SK-N-SH (cell line): ENCODE results near the gene TSHB. TPM values are rescaled to one million over a fixed set of nuclear protein-coding genes. Genes with fewer than 3 reads are reported as not detected.

Source experiments
- CTCF ChIA-PET: fragments of 300-600, 350-600 bp; formaldehyde crosslinking; extraction: SDS; loops from one replicate; lab custom pipeline; 2021; lab: Yijun Ruan, JAX
- POLR2A ChIA-PET: fragments of 350-600 bp; sonication (Branson Sonifier 250); formaldehyde crosslinking; extraction: SDS; loops from one replicate; lab custom pipeline; 2020; ENCODE audit warnings: antibody characterized with exemption, inconsistent platforms; lab: Yijun Ruan, JAX
- DNase-seq: peaks from one replicate; pipeline ENCODE4 v3.0.0; 2012
- H2AFZ ChIP-seq: fragments of 200-600 bp; sonication (generic); 2 replicates; pipeline ENCODE4 v1.8.1; 2016; ENCODE audit warnings: antibody characterized with exemption, mild to moderate bottlenecking, low read depth
- H3F3A ChIP-seq: fragments of 200-600 bp; sonication (generic); replicated peaks from 2 replicates; pipeline ENCODE3; 2016; ENCODE audit warnings: antibody characterized with exemption, mild to moderate bottlenecking; ENCODE audit not compliant: insufficient read depth
- H3K27ac ChIP-seq, 2 experiments: fragments of 200-500 bp in 1 of 2; fragments of 200-600 bp in 1 of 2; sonication (Bioruptor generic) in 1 of 2; sonication (generic), shearing (Covaris generic) in 1 of 2; 2 replicates each; pipeline versions ENCODE4 v1.5.1 to v1.6.1; 2014 to 2016; ENCODE audit warnings: low read depth in 2 of 2, inconsistent platforms in 1 of 2, low read length in 1 of 2, mild to moderate bottlenecking in 1 of 2, mixed read lengths in 1 of 2
- H3K27me3 ChIP-seq: fragments of 200-600 bp; sonication (generic), shearing (Covaris generic); 2 replicates; pipeline ENCODE4 v1.6.1; 2016; ENCODE audit warnings: mixed run types; ENCODE audit not compliant: insufficient read depth
- H3K36me3 ChIP-seq, 2 experiments: fragments of 200-500 bp in 1 of 2; fragments of 200-600 bp in 1 of 2; sonication (Bioruptor generic) in 1 of 2; sonication (generic) in 1 of 2; replicated peaks in 1 of 2; 2 replicates each; pipeline versions ENCODE3 to v1.5.1; 2014 to 2016; ENCODE audit warnings: low read length in 1 of 2, mild to moderate bottlenecking in 1 of 2; ENCODE audit not compliant: insufficient read depth in 2 of 2, control insufficient read depth in 1 of 2
- H3K4me1 ChIP-seq, 2 experiments: fragments of 200-500 bp in 1 of 2; fragments of 200-600 bp in 1 of 2; sonication (Bioruptor generic) in 1 of 2; sonication (generic), shearing (Covaris generic) in 1 of 2; 2 replicates each; pipeline versions ENCODE4 v1.5.1 to v1.6.1; 2014 to 2016; ENCODE audit warnings: low read depth in 1 of 2, low read length in 1 of 2, mixed run types in 1 of 2; ENCODE audit not compliant: insufficient read depth in 2 of 2, control insufficient read depth in 1 of 2
- H3K4me2 ChIP-seq: fragments of 200-600 bp; sonication (generic), shearing (Covaris generic); 2 replicates; pipeline ENCODE4 v1.6.1; 2017; ENCODE audit warnings: mixed run types
- H3K4me3 ChIP-seq, 2 experiments: fragments of 200-500 bp in 1 of 2; fragments of 200-600 bp in 1 of 2; sonication (Bioruptor generic) in 1 of 2; sonication (generic), shearing (Covaris generic) in 1 of 2; 2 replicates each; pipeline versions ENCODE4 v1.5.1 to v1.8.1; 2014 to 2016; ENCODE audit warnings: low read depth in 2 of 2, inconsistent platforms in 1 of 2, low read length in 1 of 2, mild to moderate bottlenecking in 1 of 2, mixed read lengths in 1 of 2, moderate library complexity in 1 of 2
- H3K79me2 ChIP-seq: fragments of 200-600 bp; sonication (generic); 2 replicates; pipeline ENCODE4 v1.8.1; 2017; ENCODE audit warnings: mild to moderate bottlenecking; ENCODE audit not compliant: insufficient read depth
- H3K9ac ChIP-seq: fragments of 200-600 bp; sonication (generic); 2 replicates; pipeline ENCODE4 v1.6.1; 2017; ENCODE audit warnings: mixed run types
- H3K9me2 ChIP-seq: fragments of 200-600 bp; sonication (generic); 2 replicates; pipeline ENCODE4 v1.6.1; 2017; ENCODE audit warnings: mixed run types
- H3K9me3 ChIP-seq: fragments of 200-600 bp; sonication (generic); 2 replicates; pipeline ENCODE4 v1.6.1; 2017; ENCODE audit warnings: mixed run types, mild to moderate bottlenecking, moderate library complexity
- H4K20me1 ChIP-seq: fragments of 200-600 bp; sonication (generic); 2 replicates; pipeline ENCODE4 v1.6.1; 2017; ENCODE audit warnings: mild to moderate bottlenecking, mixed run types; ENCODE audit not compliant: insufficient read depth
- CHD2 ChIP-seq: fragments of 150-350 bp; IDR thresholded peaks from 2 replicates; pipeline ENCODE4 v1.6.1; 2018; ENCODE audit warnings: low read length; ENCODE audit not compliant: partially characterized antibody
- GABPA ChIP-seq: IDR thresholded peaks from 2 replicates; pipeline ENCODE4 v1.4.0; 2012; ENCODE audit warnings: low read depth, mild to moderate bottlenecking
- JUND ChIP-seq: IDR thresholded peaks from 2 replicates; pipeline ENCODE4 v1.4.0; 2012
- SIN3A ChIP-seq: IDR thresholded peaks from 2 replicates; pipeline ENCODE4 v1.6.1; 2012; ENCODE audit warnings: low read depth, mild to moderate bottlenecking, low read length, moderate library complexity, borderline replicate concordance
- TAF1 ChIP-seq: IDR thresholded peaks from 2 replicates; pipeline ENCODE4 v1.6.1; 2012; ENCODE audit warnings: low read depth, mild to moderate bottlenecking, low read length, moderate library complexity, borderline replicate concordance
- WGBS: methylation state at CpG from one replicate; pipeline ENCODE4 v1.1.6; 2017; ENCODE audit warnings: low lambda C conversion rate; 5-methylcytosine and 5-hydroxymethylcytosine counted together
- polyA plus RNA-seq, 3 experiments: library from polyadenylated mRNA; depleted of rRNA; stranded (reverse); fragments of >200 nt; gene quantifications; 2 replicates each; pipeline ENCODE4 v1.2.3, GENCODE V29; 2012
- TF ChIP-seq, protein P1 (sequence below): fragments of 150-350 bp; IDR thresholded peaks from 2 replicates; pipeline ENCODE4 v1.6.1; 2016; ENCODE audit warnings: mild to moderate bottlenecking, low read depth, low read length
- TF ChIP-seq, protein P2 (sequence below): IDR thresholded peaks from 2 replicates; pipeline ENCODE4; 2012

TSHB gene
- polyA plus RNA-seq, 1 of the 3 experiments (the other 2 are of a cell fraction) = not detected

DNA sequence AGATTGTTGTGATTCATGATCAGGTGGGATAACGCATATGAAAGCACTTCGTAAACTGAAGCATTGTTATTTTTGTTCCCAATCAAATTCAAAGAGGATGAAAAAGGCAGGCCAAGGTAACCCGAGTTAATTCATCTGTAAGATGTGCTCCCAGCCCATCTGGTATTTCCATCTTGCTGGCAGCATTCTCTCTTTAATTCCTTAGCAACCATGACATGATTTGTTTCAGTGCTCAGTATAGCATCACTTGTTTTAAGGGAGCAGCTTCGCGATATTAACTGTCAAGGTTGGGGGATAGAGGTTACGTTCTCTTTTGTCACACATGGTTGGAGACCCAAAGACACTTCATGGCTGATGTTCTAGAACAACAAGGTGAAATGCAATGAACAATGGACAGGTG lies 53.3 kb downstream of the TSHB start:
- H3K79me2 ChIP-seq = no peaks in the 10 kb centered on the region
- no peak for DNase-seq
- ChIA-PET CTCF (interaction anchor here (1.9 to 3.8 kb wide), 2 partner anchors 26 to 30 kb away, joined by 5 to 15 read pairs; no protein-coding TSS in a partner anchor), POLR2A (no interaction called here)
- H4K20me1 ChIP-seq = no peaks in the 10 kb centered on the region
- H3K9ac ChIP-seq = no peak overlapping the region
- H3K36me3 ChIP-seq = no peaks in the 10 kb centered on the region
- peaks cover 0 to 10% of the 10 kb centered on the region in 2 experiments; a peak in 2 of 4 replicates for H3K4me1 ChIP-seq
- no peak overlapping the region for H3K4me3 ChIP-seq
- H2AFZ ChIP-seq = no peak overlapping the region
- no peaks in the 10 kb centered on the region for H3K27me3 ChIP-seq
- H3K9me3 ChIP-seq = no peaks in the 10 kb centered on the region
- TF ChIP-seq, protein P1, sequence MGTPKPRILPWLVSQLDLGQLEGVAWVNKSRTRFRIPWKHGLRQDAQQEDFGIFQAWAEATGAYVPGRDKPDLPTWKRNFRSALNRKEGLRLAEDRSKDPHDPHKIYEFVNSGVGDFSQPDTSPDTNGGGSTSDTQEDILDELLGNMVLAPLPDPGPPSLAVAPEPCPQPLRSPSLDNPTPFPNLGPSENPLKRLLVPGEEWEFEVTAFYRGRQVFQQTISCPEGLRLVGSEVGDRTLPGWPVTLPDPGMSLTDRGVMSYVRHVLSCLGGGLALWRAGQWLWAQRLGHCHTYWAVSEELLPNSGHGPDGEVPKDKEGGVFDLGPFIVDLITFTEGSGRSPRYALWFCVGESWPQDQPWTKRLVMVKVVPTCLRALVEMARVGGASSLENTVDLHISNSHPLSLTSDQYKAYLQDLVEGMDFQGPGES = no peak
- TF ChIP-seq TAF1 (no peak), CHD2 (no peak), SIN3A (no peak), JUND (no peak), GABPA (no peak)
- TF ChIP-seq, protein P2, sequence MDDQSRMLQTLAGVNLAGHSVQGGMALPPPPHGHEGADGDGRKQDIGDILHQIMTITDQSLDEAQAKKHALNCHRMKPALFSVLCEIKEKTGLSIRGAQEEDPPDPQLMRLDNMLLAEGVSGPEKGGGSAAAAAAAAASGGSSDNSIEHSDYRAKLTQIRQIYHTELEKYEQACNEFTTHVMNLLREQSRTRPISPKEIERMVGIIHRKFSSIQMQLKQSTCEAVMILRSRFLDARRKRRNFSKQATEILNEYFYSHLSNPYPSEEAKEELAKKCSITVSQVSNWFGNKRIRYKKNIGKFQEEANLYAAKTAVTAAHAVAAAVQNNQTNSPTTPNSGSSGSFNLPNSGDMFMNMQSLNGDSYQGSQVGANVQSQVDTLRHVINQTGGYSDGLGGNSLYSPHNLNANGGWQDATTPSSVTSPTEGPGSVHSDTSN = no peak
- no peak overlapping the region for H3K4me2 ChIP-seq
- no peaks in the 10 kb centered on the region for H3K9me2 ChIP-seq
- no peak overlapping the region for H3K27ac ChIP-seq
- WGBS = 77% methylated on average over 6 of the region's 6 CpGs
- H3F3A ChIP-seq = no peaks in the 10 kb centered on the region

Other genes starting within 250 kb of the TSHB start
- 29.8 and 41.1 TPM in 2 replicates for gene SIKE1, start 249.1 kb upstream of the TSHB start, polyA plus RNA-seq (2012; rRNA removed)
- not detected in 2 replicates for gene SYCP1, start 175.0 kb upstream of the TSHB start, polyA plus RNA-seq (2012; rRNA removed)
- 0.21 and 0.23 TPM in 2 replicates for gene TSPAN2, start 59.7 kb downstream of the TSHB start, polyA plus RNA-seq (2012; rRNA removed)